Measurements from ENCODE around the gene GCLM. TPM values are rescaled to one million over a fixed set of nuclear protein-coding genes. Genes with fewer than 3 reads are reported as not detected.
A peak's percentile ranks its signal among the peaks of the same experiment; 100 is the strongest.
"Not testable (repeated sequence)": the region's sequence is repeated elsewhere in the genome, so short reads cannot be mapped to it uniquely, and the experiment has no call there.

Gene GCLM, protein sequence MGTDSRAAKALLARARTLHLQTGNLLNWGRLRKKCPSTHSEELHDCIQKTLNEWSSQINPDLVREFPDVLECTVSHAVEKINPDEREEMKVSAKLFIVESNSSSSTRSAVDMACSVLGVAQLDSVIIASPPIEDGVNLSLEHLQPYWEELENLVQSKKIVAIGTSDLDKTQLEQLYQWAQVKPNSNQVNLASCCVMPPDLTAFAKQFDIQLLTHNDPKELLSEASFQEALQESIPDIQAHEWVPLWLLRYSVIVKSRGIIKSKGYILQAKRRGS
- total RNA-seq: 9.4 TPM
- long read RNA-seq, full-length matches to known transcripts: 12 of 12 reads
- long read RNA-seq, partial matches to known transcripts: 0 of 12 reads
- long read RNA-seq, other reads (novel, unspliced or antisense): 0 of 12 reads

DNA sequence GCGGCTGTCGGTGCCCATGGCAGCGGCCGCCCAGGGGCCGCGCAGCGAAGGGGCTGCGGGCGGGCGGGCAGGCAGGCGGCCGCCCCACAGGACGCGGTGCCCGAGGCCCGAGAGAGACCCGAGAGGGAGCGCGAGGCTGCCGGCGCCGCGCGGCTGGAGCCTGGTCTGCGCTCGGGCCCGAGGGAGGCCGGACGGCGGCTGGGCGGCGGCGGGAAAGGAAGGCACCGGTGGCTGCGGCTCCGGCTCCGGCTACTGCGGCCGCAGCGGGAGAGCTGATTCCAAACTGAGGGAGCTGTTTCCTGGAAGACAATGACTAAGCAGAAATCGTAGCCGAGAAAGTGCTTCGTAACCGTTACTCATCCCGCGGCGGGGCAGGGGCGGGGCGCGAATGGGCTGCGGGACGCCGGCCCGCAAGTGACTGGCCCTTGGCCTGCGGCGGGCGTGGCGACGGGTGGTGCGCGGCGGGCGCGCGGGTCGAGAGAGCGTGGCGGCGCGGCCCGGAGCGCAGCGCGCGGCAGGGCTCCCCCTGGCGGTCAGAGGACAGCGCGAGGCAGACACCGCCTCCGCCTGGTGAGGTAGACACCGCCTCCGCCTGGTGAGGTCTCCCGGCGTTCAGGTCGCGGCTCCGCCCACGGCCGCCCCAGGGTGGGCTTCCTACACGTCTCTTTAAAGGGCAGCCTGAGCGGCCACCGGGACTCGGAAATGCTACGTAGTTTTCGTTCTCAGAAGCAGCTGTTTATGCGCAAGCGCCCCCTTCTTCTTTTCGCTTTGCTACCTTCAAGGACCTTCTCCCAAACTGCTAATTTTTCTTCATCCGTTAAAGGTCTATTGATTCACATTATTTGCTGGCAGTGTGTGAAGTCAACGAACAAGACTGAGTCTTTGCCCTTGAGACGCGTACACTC is at the start of gene GCLM:
Gene GCLM, minus strand, starts transcription at position 285 of the 905 bp plus-strand sequence. Its CDS starts 267 bp downstream, at position 18.
- intact Hi-C loops (cut with DNase I): loop anchor here (5.0 kb wide), 1 partner anchor 113 kb away; no protein-coding TSS in a partner anchor

DNA sequence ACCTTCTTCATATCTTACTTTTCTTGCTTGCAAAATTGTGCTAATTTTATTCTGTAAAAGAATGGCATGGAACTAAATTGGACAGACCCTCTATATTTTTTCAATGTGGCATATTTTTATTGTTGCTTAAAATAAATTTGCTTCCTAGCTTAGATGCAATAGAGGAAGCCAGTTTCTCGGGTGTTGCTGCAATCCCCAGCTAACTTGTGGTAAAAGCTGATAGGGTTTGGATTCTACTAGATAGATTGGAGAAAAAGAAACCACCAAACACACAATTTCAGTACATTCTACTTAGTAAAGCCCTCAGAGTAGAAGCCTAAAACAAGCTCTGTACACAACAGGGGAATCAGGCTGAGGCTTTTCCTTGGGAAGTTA is 49.5 kb upstream of the GCLM start:
- DNase-seq (ENCODE audit: missing footprints) (no peak), ATAC-seq (no peak)
- intact Hi-C loops (cut with DNase I): no loop called here

More for the DNA sequence above, at the start of gene GCLM:
- DNase-seq (ENCODE audit: missing footprints) (peak; percentile 98), ATAC-seq (peak; percentile 98)

DNA sequence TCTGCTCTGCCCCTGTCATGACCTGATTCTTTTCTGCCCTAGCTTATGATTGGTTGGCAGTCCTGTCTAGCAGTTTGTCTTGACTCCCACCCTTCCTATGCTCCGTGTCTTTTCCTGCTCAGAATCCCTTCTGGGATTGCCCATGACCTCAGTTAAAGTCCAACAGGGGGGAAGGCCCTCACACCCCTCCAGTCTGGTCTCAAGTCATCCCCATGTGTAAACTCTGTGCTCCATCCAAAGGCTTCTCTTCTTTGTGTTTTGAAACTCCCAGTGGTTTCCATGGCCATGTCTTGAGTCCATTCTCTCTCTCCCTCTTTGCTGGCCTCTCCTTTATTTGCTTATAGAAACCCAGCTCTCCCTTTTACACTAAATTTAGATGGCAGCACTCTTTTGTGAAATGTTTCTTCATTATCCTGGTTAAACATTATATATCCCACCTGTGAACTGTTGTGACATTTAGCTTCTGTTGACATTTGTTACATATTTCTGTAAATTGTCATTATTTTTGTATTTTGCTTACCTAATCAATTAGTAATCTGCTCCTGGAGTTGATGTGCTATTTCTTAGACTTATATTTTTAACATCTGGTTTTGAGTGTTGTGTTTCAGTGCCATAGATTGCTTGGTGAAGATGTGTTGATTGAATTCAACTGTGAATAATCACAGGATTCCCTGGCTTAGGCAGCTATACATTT is 48.9 kb upstream of the GCLM start:
- no peak for DNase-seq (ENCODE audit: missing footprints)
- ATAC-seq: no peak
- intact Hi-C loops (cut with DNase I): no loop called here

DNA sequence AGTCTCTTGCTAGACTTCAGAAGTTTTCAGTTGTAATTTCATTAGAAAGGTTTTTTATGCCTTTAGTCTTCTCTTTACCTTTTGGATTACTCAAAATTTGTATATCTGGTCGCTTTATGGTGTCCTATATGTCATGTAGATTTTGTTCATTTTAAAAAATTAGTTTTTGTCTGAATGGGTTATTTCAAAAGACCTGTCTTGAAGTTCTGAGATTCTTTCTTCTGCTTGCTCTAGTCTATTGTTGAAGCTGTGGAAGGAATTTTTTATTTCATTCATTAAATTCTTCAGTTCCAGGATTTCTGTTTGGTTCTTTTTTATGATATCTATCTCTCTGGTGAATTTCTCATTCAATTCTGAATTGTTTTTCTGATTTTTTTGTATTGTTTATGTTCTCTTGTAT is 46.5 kb upstream of the GCLM start:
- ATAC-seq (no peak), DNase-seq (ENCODE audit: missing footprints) (no peak)
- intact Hi-C loops (cut with DNase I): no loop called here

DNA sequence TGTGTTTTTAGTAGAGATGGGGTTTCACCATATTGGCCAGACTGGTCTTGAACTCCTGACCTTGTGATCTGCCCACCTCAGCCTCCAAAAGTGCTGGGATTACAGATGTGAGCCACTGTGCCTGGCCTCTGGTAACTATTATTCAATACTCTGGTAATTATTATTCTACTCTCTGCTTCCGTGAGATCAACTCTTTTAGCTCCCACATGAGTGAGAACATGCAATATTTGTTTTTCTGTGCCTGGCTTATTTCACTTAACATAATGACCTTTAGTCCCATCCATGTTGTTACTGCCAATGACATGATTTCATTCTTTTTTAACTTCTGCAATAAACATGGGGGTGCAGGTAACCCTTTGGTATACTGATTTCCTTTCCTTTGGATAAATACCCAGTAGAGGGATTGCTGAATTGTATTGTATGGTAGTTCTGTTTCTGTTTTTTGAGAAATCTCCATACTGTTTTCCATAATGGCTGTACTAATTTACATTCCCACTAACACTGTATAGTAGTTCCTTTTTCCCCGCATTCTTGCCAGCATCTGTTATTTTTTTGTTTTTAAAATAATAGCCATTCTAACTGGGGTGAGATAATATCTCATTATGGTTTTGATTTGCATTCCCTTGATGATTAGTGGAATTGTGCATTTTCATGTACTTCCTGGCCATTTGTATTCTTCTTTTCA is 37.9 kb upstream of the GCLM start:
- ATAC-seq; intact Hi-C loops (cut with DNase I); DNase-seq (ENCODE audit: missing footprints): not testable (repeated sequence)

DNA sequence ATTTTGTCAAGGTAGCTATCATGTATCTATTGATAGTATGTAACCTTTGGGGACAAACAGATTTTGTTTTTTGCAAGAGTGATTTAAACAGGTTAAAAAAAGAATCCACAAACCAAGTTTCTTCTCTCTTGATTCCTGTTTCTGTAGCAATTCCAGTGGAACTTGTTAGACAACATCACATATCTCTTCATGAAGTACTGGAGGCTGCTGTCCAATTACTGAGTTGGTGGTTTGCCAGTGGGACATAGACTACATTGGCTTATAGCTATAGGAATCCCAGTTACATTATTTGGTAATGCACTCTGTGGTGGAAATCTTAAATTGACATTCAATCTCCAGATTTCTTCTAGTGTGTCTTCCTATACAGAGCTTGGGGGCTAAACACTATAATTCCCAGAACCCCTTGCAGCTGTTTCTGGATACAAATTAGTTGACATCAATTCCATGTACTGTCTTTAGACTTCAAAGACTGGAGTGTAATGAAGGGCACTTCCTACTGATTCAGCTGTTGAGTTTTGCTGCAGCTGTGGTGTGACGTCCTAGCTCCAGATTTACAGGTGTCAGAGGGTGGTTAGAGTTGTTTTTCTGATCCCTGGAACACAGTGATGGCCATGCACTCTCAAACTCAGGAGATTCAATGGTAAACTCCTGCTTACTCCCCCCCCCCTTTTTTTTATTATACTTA is 29.4 kb upstream of the GCLM start:
- ATAC-seq: no peak
- intact Hi-C loops (cut with DNase I): no loop called here
- DNase-seq (ENCODE audit: missing footprints): no peak

DNA sequence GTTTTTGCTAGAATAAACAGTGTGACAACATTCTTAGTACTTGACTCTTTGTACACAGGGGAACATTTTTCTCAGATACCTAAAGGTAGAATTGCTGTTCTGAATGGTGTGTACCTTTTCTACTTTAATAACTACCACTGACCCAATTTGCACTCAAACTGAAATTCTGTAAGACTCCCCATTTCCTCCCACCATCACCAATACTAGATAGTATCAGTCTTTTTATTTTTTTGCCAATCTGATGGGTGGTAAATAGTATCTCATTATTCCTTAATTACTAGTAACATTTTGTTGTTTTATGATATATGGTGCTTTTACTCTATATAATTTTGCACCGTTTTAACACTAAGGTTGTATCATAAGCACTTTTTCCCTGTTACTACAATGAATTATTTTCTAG is 28.8 kb upstream of the GCLM start:
- intact Hi-C loops (cut with DNase I): no loop called here
- ATAC-seq (no peak), DNase-seq (ENCODE audit: missing footprints) (no peak)

DNA sequence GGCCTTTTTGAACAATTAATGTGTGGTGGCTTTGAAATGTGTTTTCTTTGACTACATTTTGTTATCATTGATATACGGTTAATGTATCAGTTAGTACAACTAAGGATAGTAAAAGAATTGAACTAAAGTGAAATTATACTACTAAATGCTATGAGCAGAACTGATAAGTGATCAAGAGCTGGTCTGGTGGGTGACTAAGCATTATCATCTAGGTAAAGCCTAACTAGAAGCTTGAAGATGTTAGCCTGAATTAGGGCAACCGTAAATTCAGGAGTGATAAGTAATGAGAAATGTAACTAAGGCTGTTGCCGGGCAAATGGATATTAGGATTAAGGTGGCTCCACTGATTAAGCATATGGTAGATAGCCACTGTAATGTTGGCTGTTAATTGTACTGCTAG is 16.0 kb upstream of the GCLM start:
- DNase-seq (ENCODE audit: missing footprints) (no peak), ATAC-seq (no peak)
- intact Hi-C loops (cut with DNase I): no loop called here

DNA sequence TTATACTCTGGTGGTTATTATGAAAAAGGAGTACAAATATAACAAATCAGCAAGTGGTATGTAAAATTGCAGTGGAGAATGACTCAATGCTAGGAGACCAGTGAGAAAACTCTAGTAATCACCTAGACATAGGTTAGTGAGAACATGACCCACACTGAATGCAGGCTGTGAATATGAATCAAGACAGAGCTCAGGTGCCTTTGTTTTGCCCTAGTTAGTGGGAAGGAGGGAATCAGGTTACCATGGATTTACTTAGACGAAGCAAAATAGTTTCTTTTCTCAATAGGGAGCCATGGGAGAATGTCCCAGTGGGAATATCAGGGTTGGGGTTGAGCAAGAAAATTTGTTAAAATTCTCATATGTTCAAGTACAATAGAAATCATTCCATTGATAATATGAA is 10.6 kb upstream of the GCLM start:
- intact Hi-C loops (cut with DNase I): no loop called here
- DNase-seq (ENCODE audit: missing footprints) (no peak), ATAC-seq (no peak)

DNA sequence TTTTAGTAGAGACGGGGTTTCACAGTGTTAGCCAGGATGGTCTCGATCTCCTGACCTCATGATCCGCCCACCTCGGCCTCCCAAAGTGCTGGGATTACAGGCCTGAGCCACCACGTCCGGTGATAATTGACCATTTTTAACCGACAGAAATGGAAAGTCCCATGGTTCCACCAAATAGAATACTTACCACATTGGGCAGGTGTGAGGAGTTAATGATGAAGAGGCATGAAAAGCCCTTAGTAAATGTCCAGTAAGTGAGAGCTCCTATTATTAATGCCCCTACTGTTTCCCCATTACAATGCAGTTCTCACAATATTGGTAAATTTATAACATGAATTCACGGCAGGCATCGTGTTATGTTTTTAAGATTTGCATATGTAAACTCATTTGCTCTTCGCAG is 8.1 kb upstream of the GCLM start:
- ATAC-seq (no peak), DNase-seq (ENCODE audit: missing footprints) (no peak)
- intact Hi-C loops (cut with DNase I): no loop called here

DNA sequence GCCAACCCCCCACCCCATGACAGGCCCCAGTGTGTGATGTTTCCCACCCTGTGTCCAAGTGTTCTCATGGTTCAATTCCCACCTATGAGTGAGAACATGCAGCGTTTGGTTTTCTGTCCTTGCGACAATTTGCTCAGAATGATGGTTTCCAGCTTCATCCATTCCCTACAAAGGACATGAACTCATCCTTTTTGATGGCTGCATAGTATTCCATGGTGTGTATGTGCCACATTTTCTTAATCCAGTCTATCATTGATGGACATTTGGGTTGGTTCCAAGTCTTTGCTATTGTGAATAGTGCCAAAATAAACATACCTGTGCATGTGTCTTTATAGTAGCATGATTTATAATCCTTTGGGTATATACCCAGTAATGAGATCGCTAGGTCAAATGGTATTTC is 1.6 kb upstream of the GCLM start:
- intact Hi-C loops (cut with DNase I); DNase-seq (ENCODE audit: missing footprints); ATAC-seq: not testable (repeated sequence)

DNA sequence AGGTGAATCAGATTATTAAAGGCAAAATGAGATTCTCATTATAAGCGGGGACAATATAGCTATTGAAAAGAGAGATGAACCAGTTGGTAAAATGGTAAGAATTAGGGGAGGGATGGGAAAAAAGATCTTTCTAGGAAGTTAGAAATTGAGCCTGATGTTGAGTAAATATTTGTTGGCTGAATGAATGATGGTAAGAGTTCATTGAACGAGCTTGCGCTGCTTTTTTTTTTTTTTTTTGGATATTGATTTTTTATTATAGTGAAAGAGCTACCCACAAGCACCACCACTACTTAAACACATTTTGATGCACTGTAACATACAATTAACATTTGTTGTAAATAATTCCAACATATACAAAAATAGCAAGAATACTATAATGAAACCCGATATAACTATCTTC is 1.1 kb upstream of the GCLM start:
- DNase-seq (ENCODE audit: missing footprints) (no peak), ATAC-seq (no peak)
- intact Hi-C loops (cut with DNase I): no loop called here

DNA sequence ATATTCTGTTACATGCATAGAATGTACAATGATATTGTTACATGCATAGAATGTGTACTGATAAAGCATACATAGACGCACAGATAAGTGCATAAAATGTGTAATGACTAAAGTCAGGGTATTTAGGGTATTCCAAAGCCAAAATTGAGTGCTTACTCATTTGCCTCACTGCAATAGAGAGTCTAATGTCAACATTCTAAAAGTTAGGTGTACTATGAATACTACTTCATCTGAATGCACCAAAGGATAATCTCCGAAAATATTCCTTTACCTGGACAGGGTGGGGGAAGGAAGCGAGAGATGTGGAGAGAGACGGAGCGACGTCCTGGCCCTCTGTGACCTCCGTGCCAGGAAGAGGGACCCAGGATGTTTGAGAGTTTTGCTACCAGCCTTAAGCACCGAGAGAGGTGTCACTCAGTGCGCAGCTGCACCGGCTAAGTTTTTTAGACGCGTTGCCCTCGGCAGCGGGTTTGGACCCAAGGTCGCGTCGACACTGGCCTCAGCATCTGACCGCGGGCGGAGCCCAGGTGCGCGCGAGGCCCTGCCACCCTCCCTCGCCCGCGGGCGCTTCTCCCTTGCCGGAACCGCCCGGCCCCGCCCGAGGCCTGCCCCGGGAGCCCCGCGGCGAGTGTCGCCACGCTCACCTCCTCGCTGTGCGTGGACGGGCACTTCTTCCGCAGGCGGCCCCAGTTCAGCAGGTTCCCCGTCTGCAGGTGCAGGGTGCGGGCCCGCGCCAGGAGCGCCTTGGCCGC is 660 bp downstream of the GCLM start:
- intact Hi-C loops (cut with DNase I): loop anchor here (5.0 kb wide), 1 partner anchor 114 kb away; no protein-coding TSS in a partner anchor
- peak; percentile 73 for DNase-seq (ENCODE audit: missing footprints)
- peak; percentile 27 for ATAC-seq

DNA sequence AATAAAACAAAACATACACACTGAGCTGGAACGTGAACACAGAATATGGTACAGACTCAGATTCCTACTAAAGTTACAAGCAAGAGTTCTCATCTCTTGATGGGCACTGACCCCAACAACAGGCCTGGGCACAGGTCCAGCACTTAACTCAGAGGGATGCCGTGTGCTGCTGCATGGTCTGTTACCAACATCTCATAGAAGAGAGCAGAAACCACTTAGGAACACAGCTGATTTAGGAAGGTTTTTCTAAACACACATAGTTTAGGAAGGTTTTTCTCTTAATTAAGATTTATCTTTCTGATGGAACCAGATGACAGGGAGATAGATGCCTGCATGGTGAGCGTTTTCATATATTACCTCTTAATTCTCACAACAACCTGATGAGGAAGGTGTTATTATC is 1.5 kb downstream of the GCLM start:
- intact Hi-C loops (cut with DNase I): loop anchor here (5.0 kb wide), 1 partner anchor 115 kb away; no protein-coding TSS in a partner anchor
- no peak for ATAC-seq
- no peak for DNase-seq (ENCODE audit: missing footprints)

DNA sequence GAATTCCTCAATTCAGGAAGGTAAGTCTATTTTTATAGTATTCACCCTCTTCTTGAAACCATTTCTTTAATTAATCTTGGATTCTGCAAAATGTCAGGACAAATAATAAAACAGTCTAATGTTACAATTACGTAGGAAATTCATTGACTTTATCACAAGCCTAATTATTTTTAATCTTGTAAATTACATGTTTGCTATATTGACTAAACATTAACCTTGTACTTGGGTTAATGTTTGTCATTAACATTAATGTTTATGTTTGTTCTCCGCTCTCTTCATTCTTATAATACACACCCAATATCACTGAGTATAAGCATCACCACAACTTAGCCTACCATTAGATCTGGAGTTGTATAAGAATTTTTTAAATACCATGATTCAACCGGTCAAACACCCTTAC is 2.8 kb downstream of the GCLM start:
- intact Hi-C loops (cut with DNase I): loop anchor here (5.0 kb wide), 1 partner anchor 116 kb away; no protein-coding TSS in a partner anchor
- no peak for ATAC-seq
- DNase-seq (ENCODE audit: missing footprints): no peak

DNA sequence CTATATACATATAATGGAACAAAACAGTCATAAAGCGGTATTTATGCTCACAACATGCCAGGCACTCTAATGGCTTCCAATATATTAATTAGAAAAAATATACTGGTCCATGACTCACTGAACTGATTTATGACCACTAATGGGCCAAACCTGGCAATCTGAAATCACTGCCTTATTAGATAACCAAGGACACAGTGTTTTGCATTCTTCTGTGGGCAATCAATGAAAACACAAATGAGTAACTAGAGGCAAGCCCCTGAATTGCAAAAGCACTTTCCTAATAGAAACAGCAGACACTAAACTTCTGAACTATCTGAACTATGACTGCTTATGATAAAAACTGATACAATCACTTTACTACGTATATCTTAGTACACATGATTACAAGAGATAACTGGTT is 3.5 kb downstream of the GCLM start:
- DNase-seq (ENCODE audit: missing footprints) (no peak), ATAC-seq (no peak)
- intact Hi-C loops (cut with DNase I): loop anchor here (5.0 kb wide), 1 partner anchor 117 kb away; no protein-coding TSS in a partner anchor

DNA sequence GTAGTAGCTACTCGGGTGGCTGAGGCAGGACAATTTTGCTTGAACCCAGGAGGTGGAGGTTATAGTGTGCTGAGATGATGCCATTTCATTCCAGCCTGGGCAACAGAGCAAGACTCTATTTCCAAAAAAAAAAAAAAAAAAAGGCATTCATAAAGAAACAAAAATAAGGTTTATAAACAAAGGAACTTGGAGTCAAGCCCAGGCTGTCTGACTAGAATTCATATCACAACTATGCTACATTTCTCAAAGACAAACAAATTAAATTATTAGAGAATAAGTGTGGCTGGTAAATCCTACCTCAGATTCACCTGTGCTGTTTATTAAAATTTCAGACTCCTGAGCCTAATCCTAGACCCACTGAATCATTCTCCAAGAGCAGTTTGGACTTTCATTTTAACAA is 4.2 kb downstream of the GCLM start:
- ATAC-seq (no peak), DNase-seq (ENCODE audit: missing footprints) (no peak)
- intact Hi-C loops (cut with DNase I): loop anchor here (5.0 kb wide), 1 partner anchor 117 kb away; no protein-coding TSS in a partner anchor
